HEK293T (cell line): ENCODE data around the gene VDAC1.
A peak's percentile ranks its signal among the peaks of the same experiment; 100 is the strongest.

Experiments
- CTCF ChIA-PET: fragments of 350-600 bp; formaldehyde crosslinking; extraction: SDS; loops from one replicate; lab custom pipeline; 2021; ENCODE audit warnings: antibody characterized with exemption, inconsistent platforms; lab: Yijun Ruan, JAX
- POLR2A ChIA-PET: fragments of 350-600 bp; formaldehyde crosslinking; extraction: SDS; loops from one replicate; lab custom pipeline; 2020; ENCODE audit warnings: antibody characterized with exemption, inconsistent platforms; lab: Yijun Ruan, JAX
- DNase-seq: peaks from one replicate; pipeline ENCODE4 v3.0.0; 2012; ENCODE audit warnings: mixed read lengths; ENCODE audit errors: extremely low spot score
- ARNT ChIP-seq: fragments of 450-650 bp; IDR thresholded peaks from 2 replicates; pipeline ENCODE4 v1.6.1; 2017; ENCODE audit warnings: mild to moderate bottlenecking
- BHLHE40 ChIP-seq: fragments of 450-650 bp; IDR thresholded peaks from 2 replicates; pipeline ENCODE4 v1.6.1; 2016; ENCODE audit warnings: mild to moderate bottlenecking, moderate library complexity, borderline replicate concordance
- CTBP1 ChIP-seq: fragments of 450-650 bp; IDR thresholded peaks from 2 replicates; pipeline ENCODE4 v1.6.1; 2016; ENCODE audit warnings: borderline replicate concordance
- ELF4 ChIP-seq: fragments of 450-650 bp; IDR thresholded peaks from 2 replicates; pipeline ENCODE4 v1.6.1; 2017; ENCODE audit warnings: antibody characterized with exemption
- FOXA1 ChIP-seq: fragments of 450-650 bp; IDR thresholded peaks from 2 replicates; pipeline ENCODE4 v1.6.1; 2016; ENCODE audit warnings: mild to moderate bottlenecking
- FOXK2 ChIP-seq: fragments of 450-650 bp; IDR thresholded peaks from 2 replicates; pipeline ENCODE4 v1.6.1; 2016; ENCODE audit warnings: mild to moderate bottlenecking
- FOXM1 ChIP-seq: fragments of 450-650 bp; IDR thresholded peaks from 2 replicates; pipeline ENCODE4 v1.6.1; 2017; ENCODE audit warnings: mild to moderate bottlenecking, borderline replicate concordance
- HDGF ChIP-seq: fragments of 450-650 bp; IDR thresholded peaks from 2 replicates; pipeline ENCODE4 v1.6.1; 2017; ENCODE audit warnings: antibody characterized with exemption, borderline replicate concordance
- L3MBTL2 ChIP-seq: fragments of 450-650 bp; conservative IDR thresholded peaks from 2 replicates; pipeline ENCODE4 v1.6.1; 2016; ENCODE audit warnings: mild to moderate bottlenecking
- LEF1 ChIP-seq: fragments of 450-650 bp; IDR thresholded peaks from 2 replicates; pipeline ENCODE4 v1.6.1; 2017; ENCODE audit warnings: mild to moderate bottlenecking, borderline replicate concordance
- NFRKB ChIP-seq: fragments of 450-650 bp; IDR thresholded peaks from 2 replicates; pipeline ENCODE4 v1.6.1; 2016; ENCODE audit warnings: mild to moderate bottlenecking, moderate library complexity
- SP1 ChIP-seq: fragments of 450-650 bp; IDR thresholded peaks from 2 replicates; pipeline ENCODE4 v1.6.1; 2017
- SUZ12 ChIP-seq: fragments of 450-650 bp; IDR thresholded peaks from 2 replicates; pipeline ENCODE4 v1.6.1; 2016; ENCODE audit warnings: mild to moderate bottlenecking
- TARDBP ChIP-seq: fragments of 450-650 bp; IDR thresholded peaks from 2 replicates; pipeline ENCODE4 v1.6.1; 2016
- ZNF384 ChIP-seq: fragments of 450-650 bp; IDR thresholded peaks from 2 replicates; pipeline ENCODE4 v1.6.1; 2016
- TF ChIP-seq, protein P1 (sequence below): fragments of 450-650 bp; IDR thresholded peaks from 2 replicates; pipeline ENCODE4 v1.6.1; 2016

Gene VDAC1

DNA sequence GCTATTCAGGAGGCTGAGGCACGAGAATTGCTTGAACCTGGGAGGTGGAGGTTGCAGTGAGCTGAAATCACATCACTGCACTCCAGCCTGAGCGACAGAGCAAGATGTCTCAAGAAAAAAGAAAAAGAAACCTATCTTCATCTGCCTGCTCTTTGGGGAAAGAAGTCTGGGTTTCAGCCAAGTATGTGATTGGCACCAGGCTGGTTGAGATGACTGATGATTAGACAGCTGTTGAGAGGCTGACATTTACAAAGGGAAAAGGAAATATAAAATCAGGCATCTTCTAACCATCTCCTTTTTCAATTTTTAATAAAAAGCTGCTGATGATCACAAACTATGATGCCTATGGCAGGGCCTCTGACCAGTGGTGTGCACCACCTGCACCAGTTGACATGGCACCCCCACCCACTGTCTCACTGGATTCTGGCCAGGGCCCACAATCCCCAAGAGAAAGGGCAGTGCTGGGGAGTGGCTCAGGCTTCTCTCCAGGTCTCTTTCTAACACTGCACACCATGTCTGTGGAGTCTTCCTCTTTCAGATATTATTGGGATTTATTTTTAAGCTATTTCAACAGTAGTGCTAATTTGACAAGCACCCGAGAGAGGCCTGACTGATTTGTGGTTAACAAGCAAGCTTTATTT is 19.1 kb downstream of the VDAC1 start:
- no peak for TF ChIP-seq BHLHE40
- TF ChIP-seq, protein P1, sequence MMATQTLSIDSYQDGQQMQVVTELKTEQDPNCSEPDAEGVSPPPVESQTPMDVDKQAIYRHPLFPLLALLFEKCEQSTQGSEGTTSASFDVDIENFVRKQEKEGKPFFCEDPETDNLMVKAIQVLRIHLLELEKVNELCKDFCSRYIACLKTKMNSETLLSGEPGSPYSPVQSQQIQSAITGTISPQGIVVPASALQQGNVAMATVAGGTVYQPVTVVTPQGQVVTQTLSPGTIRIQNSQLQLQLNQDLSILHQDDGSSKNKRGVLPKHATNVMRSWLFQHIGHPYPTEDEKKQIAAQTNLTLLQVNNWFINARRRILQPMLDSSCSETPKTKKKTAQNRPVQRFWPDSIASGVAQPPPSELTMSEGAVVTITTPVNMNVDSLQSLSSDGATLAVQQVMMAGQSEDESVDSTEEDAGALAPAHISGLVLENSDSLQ: no peak
- TF ChIP-seq ELF4: no peak
- TF ChIP-seq NFRKB: no peak
- TF ChIP-seq FOXA1: no peak
- TF ChIP-seq TARDBP: no peak
- TF ChIP-seq LEF1: no peak
- TF ChIP-seq L3MBTL2: no peak
- TF ChIP-seq ARNT: no peak
- TF ChIP-seq FOXK2: no peak
- TF ChIP-seq HDGF: no peak
- TF ChIP-seq SUZ12: no peak
- no peak for TF ChIP-seq ZNF384
- TF ChIP-seq SP1: no peak
- TF ChIP-seq FOXM1: no peak
- no peak for TF ChIP-seq CTBP1
- ChIA-PET POLR2A (interaction anchor here (1.1 kb wide), 1 partner anchor 9 kb away, joined by 5 read pairs; no protein-coding TSS in a partner anchor), CTCF (interaction anchor here (2.9 kb wide), 1 partner anchor 11 kb away, joined by 12 read pairs; no protein-coding TSS in a partner anchor)
- no peak for DNase-seq

DNA sequence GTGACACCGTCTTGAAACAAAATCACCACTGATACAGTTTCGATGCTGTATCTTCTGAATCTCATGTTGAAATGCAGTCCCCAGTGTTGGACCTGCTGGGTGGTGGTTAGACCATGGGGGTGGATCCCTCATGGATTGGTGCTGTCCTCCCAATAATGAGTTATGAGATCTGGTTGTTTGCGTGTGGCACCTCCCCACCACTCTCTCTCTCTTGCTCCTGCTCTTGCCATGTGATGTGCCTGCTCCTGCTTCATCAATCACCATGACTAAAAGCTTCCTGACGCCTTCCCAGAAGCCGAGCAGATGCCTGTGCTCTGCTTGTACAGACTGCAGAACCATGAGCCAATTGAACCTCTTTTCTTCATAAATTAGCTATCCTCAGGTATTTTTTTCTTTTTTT is 21.1 kb downstream of the VDAC1 start:
- TF ChIP-seq FOXA1 (no peak), ZNF384 (no peak), CTBP1 (no peak)
- TF ChIP-seq, protein P1: no peak
- no peak for DNase-seq
- POLR2A ChIA-PET: no interaction called here
- CTCF ChIA-PET: interaction anchor here (3.5 kb wide), 1 partner anchor 13 kb away, joined by 20 read pairs; no protein-coding TSS in a partner anchor

DNA sequence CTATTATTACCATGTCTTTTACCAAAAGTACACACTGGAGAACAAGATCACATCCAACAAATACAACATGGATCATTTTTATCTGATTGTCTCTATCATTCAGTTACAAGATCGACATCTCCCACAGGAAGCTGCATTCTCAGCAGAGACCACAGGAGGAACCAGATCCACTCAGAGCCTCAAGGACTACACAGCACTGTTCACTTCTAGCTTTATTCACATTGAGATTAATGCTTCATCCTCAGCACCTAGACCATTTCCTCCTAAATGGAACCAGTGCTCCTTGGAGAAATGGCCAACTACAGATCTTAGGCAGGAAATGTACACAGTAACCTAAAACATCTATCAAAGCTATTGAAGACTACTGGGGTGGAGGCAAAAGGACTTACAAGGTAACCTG is 23.1 kb downstream of the VDAC1 start:
- POLR2A ChIA-PET: no interaction called here
- CTCF ChIA-PET: interaction anchor here (0.5 to 3.5 kb wide), 4 partner anchors 11 to 376 kb away, joined by 3 to 20 read pairs (median 3); no protein-coding TSS in a partner anchor
- DNase-seq: peak; percentile 12
- TF ChIP-seq, protein P1: no peak
- TF ChIP-seq CTBP1: no peak
- TF ChIP-seq FOXM1: no peak
- TF ChIP-seq L3MBTL2: no peak
- TF ChIP-seq FOXA1: no peak
- TF ChIP-seq LEF1: no peak
- no peak for TF ChIP-seq BHLHE40
- TF ChIP-seq ZNF384: no peak
- no peak for TF ChIP-seq SP1
- TF ChIP-seq SUZ12: no peak
- no peak for TF ChIP-seq HDGF

DNA sequence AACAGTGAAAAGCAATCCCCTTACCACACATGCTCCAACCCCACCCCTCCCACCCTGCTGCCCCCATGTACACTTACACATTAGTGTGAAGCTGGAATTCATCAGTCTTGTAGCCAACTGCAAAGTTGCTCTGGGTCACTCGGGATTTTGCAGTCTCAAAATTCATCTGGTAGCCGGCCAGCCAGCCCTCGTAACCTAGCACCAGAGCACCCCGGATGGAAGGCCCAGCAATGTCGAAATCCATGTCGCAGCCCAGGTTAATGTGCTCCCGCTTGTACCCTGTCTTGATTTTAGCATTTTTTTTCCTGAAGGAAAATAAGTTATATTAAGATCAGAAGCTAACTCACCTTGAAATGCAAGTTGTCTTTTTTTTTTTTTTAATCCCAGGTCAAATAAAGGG is 24.1 kb downstream of the VDAC1 start:
- CTCF ChIA-PET: interaction anchor here (0.9 to 3.5 kb wide), 4 partner anchors 8 to 117 kb away, joined by 3 to 20 read pairs (median 4); no protein-coding TSS in a partner anchor
- TF ChIP-seq ELF4 (no peak), NFRKB (no peak), SUZ12 (no peak), CTBP1 (no peak), ZNF384 (no peak), FOXM1 (no peak), BHLHE40 (no peak), TARDBP (no peak)
- TF ChIP-seq, protein P1: no peak
- no peak for DNase-seq
- POLR2A ChIA-PET: no interaction called here

DNA sequence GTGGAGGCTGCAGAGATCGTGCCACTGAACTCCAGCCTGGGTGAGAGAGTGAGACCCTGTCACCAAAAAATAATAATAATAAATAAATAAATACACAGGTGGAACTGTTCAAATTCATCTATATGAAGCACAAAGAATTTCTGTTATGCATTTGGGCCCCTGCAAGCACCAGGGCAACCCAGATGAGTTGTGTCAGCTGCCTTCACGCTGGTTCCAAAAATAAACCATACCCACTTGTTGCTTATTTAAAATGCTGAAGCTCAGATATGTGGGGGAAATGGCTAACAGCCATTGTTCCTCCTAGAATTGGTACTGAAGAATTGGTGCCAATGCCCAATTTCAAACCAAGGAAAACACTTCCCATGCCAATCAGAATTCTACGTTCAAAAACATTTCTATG is 25.8 kb downstream of the VDAC1 start:
- ChIA-PET POLR2A (interaction anchor here (1.4 kb wide), 1 partner anchor 26 kb away, joined by 3 read pairs; the partner anchor contains the start of gene VDAC1), CTCF (interaction anchor here (0.6 kb wide), 1 partner anchor 9 kb away, joined by 3 read pairs; no protein-coding TSS in a partner anchor)
- no peak for DNase-seq
- TF ChIP-seq FOXA1: no peak

DNA sequence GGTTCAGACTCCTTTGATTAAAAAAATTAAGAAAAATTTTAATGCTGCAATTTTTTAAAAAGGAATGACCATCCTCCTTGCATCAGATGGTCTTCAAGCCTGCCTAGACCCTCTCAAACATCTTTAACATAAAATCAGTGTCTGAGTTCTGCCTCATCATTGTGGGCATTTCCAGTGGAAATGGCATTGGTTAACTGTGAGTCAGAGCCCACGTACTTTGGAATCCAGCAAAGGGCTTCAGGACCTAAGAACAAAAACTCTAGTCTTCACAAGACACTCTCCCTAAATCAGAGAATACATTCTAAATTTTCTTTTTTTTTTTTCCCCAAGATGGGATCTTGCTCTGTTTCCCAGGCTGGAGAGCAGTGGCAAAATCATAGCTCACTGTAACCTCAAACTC is 26.9 kb downstream of the VDAC1 start:
- ChIA-PET POLR2A (no interaction called here), CTCF (no interaction called here)
- DNase-seq: no peak
- TF ChIP-seq NFRKB (no peak), ELF4 (no peak), FOXA1 (no peak), SUZ12 (no peak), FOXM1 (no peak), SP1 (no peak), L3MBTL2 (no peak), HDGF (no peak), TARDBP (no peak), FOXK2 (no peak), CTBP1 (no peak), BHLHE40 (no peak), ZNF384 (no peak), LEF1 (no peak)
- TF ChIP-seq, protein P1: no peak
